Gastroesophageal sphincter (tissue), 4 donors: ENCODE data around the gene GRID2. TPM values are rescaled to one million over a fixed set of nuclear protein-coding genes. Genes with fewer than 3 reads are reported as not detected.

Source experiments
- ATAC-seq: fragments of 150-250 bp; one replicate; pipeline ENCODE4 v1.9.1; 2016; ENCODE audit warnings: mild to moderate bottlenecking, moderate library complexity
- H3K27ac ChIP-seq, 4 donors: fragments of 200-600 bp; sonication (generic) in 3 of 4; 1 replicate in 3 of 4; 2 replicates in 1 of 4; pipeline ENCODE4 v1.5.1; 2016 to 2019
- H3K27me3 ChIP-seq: fragments of 200-600 bp; sonication (generic); one replicate; pipeline ENCODE4 v1.5.1; 2019
- H3K36me3 ChIP-seq, 2 donors: fragments of 200-600 bp; sonication (generic); one replicate each; pipeline ENCODE4 v1.5.1; 2019; ENCODE audit warnings: control low read depth in 1 of 2
- H3K4me1 ChIP-seq, 3 donors: fragments of 200-600 bp; sonication (generic); 1 replicate in 2 of 3; 2 replicates in 1 of 3; pipeline ENCODE4 v1.5.1; 2016 to 2019; ENCODE audit warnings: control low read depth in 2 of 3
- H3K4me3 ChIP-seq, 2 donors: fragments of 200-600 bp; sonication (generic); one replicate each; pipeline ENCODE4 v1.5.1; 2019; ENCODE audit warnings: mild to moderate bottlenecking in 1 of 2, moderate library complexity in 1 of 2
- H3K9me3 ChIP-seq, 3 donors: fragments of 200-600 bp; sonication (generic); one replicate each; pipeline ENCODE4 v1.5.1; 2017 to 2019; ENCODE audit warnings: control low read depth in 2 of 3
- EP300 ChIP-seq: sonication (generic); formaldehyde crosslinking; IDR thresholded peaks from one replicate; pipeline ENCODE4 v1.6.1; 2017; ENCODE audit warnings: antibody characterized with exemption, mild to moderate bottlenecking
- POLR2A ChIP-seq, 2 donors: fragments of 450-650 bp; IDR thresholded peaks; one replicate each; pipeline ENCODE4 v1.6.1; 2017; ENCODE audit warnings: antibody characterized with exemption in 2 of 2, mild to moderate bottlenecking in 2 of 2, moderate library complexity in 1 of 2
- POLR2AphosphoS5 ChIP-seq: sonication (generic); formaldehyde crosslinking; IDR thresholded peaks from one replicate; pipeline ENCODE4 v1.6.1; 2017; ENCODE audit warnings: antibody characterized with exemption
- WGBS, 2 donors: methylation state at CpG; one replicate each; pipeline ENCODE4 v1.1.5; 2018; ENCODE audit warnings: low coverage in 1 of 2; 5-methylcytosine and 5-hydroxymethylcytosine counted together
- total RNA-seq, 4 donors: library from RNA; depleted of rRNA; stranded (reverse); fragments of >200 nt; gene quantifications; one replicate each; pipeline ENCODE4 v1.1.0, GENCODE V29; 2016
- TF ChIP-seq, protein P1 (sequence below), 4 experiments: fragments of 200-600 bp in 2 of 4; fragments of 450-650 bp in 2 of 4; sonication (generic) in 1 of 4; IDR thresholded peaks; one replicate each; pipeline ENCODE4 v1.5.1; 2017 to 2019; ENCODE audit warnings: antibody characterized with exemption in 4 of 4, mild to moderate bottlenecking in 2 of 4, moderate library complexity in 2 of 4

Gene GRID2
- total RNA-seq, 4 donors from 2014 or later: 0.81 TPM; not detected in 3

DNA sequence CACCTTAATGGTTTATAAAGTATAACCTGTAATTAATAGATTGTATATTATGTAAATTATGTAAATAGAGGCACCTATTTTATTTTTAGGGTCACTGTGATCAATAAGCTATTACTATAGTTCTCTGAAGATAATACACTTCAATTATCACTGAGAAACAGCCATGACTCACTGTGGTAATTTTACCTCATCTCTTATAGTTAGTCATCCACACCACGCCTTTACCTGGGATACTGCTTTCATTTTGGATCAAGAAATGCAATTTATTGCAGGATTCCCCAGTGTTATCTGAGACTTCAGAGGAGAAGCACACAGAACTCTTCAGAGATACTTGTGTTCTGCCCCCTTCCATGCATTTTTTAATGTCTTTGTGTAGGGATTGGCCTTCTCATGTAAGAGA lies 1176.7 kb downstream of the GRID2 start:
- no peaks in the 10 kb centered on the region for H3K27me3 ChIP-seq
- no peaks in the 10 kb centered on the region for H3K4me1 ChIP-seq
- H3K36me3 ChIP-seq: no peaks in the 10 kb centered on the region
- WGBS, 2 donors: 73 to 86% methylated on average over 1 of the region's 1 CpG
- no peaks in the 10 kb centered on the region for H3K9me3 ChIP-seq
- no peak for ATAC-seq
- H3K27ac ChIP-seq: no peak overlapping the region
- no peak overlapping the region for H3K4me3 ChIP-seq
- TF ChIP-seq POLR2A (IDR thresholded peaks at IDR 0.05) (no peak), EP300 (no peak), POLR2AphosphoS5 (no peak)
- TF ChIP-seq, protein P1, sequence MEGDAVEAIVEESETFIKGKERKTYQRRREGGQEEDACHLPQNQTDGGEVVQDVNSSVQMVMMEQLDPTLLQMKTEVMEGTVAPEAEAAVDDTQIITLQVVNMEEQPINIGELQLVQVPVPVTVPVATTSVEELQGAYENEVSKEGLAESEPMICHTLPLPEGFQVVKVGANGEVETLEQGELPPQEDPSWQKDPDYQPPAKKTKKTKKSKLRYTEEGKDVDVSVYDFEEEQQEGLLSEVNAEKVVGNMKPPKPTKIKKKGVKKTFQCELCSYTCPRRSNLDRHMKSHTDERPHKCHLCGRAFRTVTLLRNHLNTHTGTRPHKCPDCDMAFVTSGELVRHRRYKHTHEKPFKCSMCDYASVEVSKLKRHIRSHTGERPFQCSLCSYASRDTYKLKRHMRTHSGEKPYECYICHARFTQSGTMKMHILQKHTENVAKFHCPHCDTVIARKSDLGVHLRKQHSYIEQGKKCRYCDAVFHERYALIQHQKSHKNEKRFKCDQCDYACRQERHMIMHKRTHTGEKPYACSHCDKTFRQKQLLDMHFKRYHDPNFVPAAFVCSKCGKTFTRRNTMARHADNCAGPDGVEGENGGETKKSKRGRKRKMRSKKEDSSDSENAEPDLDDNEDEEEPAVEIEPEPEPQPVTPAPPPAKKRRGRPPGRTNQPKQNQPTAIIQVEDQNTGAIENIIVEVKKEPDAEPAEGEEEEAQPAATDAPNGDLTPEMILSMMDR (IDR thresholded peaks at IDR 0.05): no peak

DNA sequence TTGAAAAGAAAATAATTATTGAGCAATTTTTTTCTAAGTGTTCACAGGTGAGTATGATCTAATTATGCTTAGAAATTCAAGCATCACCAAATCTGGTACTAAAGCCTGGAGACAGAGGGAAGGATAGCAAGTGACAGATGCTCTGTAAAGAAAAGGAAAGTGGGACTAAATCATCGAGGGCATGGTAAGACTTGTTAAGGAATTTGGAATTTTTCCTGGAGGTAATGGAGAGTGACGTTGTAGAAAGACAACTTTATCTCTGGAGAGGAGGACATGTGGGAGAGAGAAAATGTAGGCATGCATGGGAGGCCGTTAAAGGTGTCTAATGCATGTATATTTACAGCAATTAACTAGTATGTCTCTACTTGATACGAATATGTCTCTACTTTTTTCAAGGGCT lies 1191.6 kb downstream of the GRID2 start:
- WGBS, 2 donors: 47 to 72% methylated on average over 4 of the region's 4 CpGs
- Histone ChIP-seq H3K36me3 (no peaks in the 10 kb centered on the region), H3K27ac (no peak overlapping the region), H3K4me1 (no peaks in the 10 kb centered on the region), H3K27me3 (no peaks in the 10 kb centered on the region), H3K4me3 (no peak overlapping the region), H3K9me3 (no peaks in the 10 kb centered on the region)
- ATAC-seq: no peak
- TF ChIP-seq POLR2A (IDR thresholded peaks at IDR 0.05) (no peak), EP300 (no peak), POLR2AphosphoS5 (no peak)
- TF ChIP-seq, protein P1 (IDR thresholded peaks at IDR 0.05): no peak

DNA sequence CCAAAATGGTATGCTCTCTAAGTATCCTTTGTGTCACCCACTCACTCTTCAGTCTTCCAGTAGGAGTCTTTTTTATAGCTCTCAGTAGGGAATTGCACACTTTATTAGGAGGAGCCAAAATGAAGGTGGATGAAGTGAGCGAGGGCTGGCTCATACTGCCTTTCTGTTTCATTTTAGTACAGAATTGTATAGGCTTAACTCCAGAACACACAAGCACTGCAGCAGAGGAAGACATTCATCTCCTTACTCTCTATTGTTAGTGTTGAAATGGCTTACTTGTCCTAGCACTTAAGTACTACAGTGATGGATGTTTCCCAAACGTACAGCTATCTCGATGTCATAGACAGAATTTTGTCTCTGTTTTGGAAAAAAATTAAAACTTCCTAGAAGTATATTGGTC lies 1197.5 kb downstream of the GRID2 start:
- 7 to 16% methylated on average over 3 of the region's 3 CpGs for WGBS, 2 donors
- ATAC-seq: no peak
- Histone ChIP-seq H3K4me3 (no peak overlapping the region), H3K27me3 (no peaks in the 10 kb centered on the region), H3K9me3 (no peaks in the 10 kb centered on the region), H3K4me1 (no peaks in the 10 kb centered on the region), H3K36me3 (no peaks in the 10 kb centered on the region), H3K27ac (no peak overlapping the region)
- TF ChIP-seq, protein P1 (IDR thresholded peaks at IDR 0.05): no peak
- TF ChIP-seq POLR2A (IDR thresholded peaks at IDR 0.05) (no peak), EP300 (no peak), POLR2AphosphoS5 (no peak)

DNA sequence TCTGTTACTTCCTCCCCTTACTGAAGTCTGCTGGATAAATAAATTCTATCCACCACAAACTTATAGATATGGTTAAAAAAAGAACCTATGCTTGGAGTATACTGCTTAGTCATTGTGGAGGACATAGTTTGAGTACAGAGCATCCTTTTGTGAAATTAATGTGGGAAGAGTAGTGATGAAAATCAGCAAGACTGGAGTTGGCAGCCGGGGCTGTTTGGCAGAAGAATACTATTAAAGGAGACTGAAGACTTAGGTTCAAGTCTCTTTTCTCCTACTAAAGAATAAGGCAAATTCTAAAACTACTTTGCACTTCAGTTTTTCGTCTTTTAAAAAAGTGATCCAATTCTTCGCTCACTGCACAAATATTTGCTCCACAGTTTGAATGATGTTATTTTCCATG lies 1198.2 kb downstream of the GRID2 start:
- no peaks in the 10 kb centered on the region for H3K4me1 ChIP-seq
- no peaks in the 10 kb centered on the region for H3K36me3 ChIP-seq
- no peak for TF ChIP-seq EP300
- TF ChIP-seq, protein P1 (IDR thresholded peaks at IDR 0.05): no peak
- TF ChIP-seq POLR2A (IDR thresholded peaks at IDR 0.05): no peak
- TF ChIP-seq POLR2AphosphoS5: no peak
- no peaks in the 10 kb centered on the region for H3K9me3 ChIP-seq
- no peak for ATAC-seq
- 67 to 71% methylated on average over 2 to 3 of the region's 3 CpGs for WGBS, 2 donors
- H3K27ac ChIP-seq: no peak overlapping the region
- no peaks in the 10 kb centered on the region for H3K27me3 ChIP-seq
- no peak overlapping the region for H3K4me3 ChIP-seq

DNA sequence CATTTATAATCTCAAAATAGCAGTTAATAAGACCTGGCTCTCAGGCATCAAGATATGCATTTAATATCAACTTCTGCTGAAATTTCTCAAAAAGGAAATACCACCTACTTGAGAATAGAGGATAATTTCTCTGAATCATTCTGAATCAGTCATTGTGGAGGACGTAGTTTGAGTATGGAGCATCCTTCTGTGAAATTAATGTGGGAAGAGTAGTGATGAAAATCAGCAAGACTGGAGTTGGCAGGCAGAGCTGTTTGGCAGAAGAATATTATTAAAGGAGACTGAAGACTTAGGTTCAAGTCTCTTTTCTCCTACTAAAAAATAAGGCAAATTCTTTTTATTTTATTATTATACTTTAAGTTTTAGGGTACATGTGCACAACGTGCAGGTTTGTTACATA lies 1199.2 kb downstream of the GRID2 start:
- TF ChIP-seq POLR2A (IDR thresholded peaks at IDR 0.05) (no peak), EP300 (no peak), POLR2AphosphoS5 (no peak)
- TF ChIP-seq, protein P1 (IDR thresholded peaks at IDR 0.05): no peak
- H3K4me1 ChIP-seq: no peaks in the 10 kb centered on the region
- no peaks in the 10 kb centered on the region for H3K9me3 ChIP-seq
- 36 to 58% methylated on average over 2 of the region's 2 CpGs for WGBS, 2 donors
- no peaks in the 10 kb centered on the region for H3K27me3 ChIP-seq
- no peaks in the 10 kb centered on the region for H3K36me3 ChIP-seq
- no peak overlapping the region for H3K27ac ChIP-seq
- no peak overlapping the region for H3K4me3 ChIP-seq
- ATAC-seq: no peak
